ENCODE data around the gene SPTBN4. TPM values are rescaled to one million over a fixed set of nuclear protein-coding genes. Genes with fewer than 3 reads are reported as not detected.

Gene SPTBN4
- total RNA-seq, 1 experiment from 2014 or later: 0.48 TPM

DNA sequence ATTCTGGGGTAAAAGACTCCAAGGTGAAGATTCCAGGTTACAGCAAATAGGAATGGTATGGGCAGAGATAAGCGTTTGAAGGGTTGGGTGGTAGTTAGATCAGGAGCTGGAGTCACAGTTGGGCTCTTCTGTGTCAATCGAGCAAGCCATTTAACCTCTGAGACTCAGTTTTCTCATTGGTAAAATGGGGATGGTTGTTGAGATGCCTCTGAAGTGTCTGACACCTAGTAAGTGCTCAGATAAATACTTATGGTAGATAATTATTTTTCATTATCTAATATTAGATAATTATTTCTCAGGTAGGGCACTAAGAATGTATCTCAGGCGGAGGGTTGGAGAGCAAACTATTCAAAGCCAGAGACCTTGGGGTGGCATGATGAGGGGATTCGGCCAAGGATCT, 142.2 kb downstream of the SPTBN4 start:
- no TSS peak for BruUV-seq (replicated peaks)
- Histone ChIP-seq H3K36me3 (ENCODE audit: low read depth) (no peaks in the 10 kb centered on the region), H3F3A (ENCODE audit: insufficient read depth, low read depth) (peaks cover 17% of the 10 kb centered on the region; the same call in 1 of the 2 replicates), H3K4me2 (peak overlapping the region; percentile 87), H3K9me2 (ENCODE audit: insufficient read depth) (no peaks in the 10 kb centered on the region), H3K4me3 (peak overlapping the region; percentile 63; the same call in 1 of the 2 replicates), H2AFZ (peak overlapping the region; percentile 73; the same call in 1 of the 2 replicates), H3K27ac (no peak overlapping the region), H3K27me3 (ENCODE audit: insufficient read depth, low read depth) (no peaks in the 10 kb centered on the region), H3K9me3 (ENCODE audit: insufficient read depth, low read depth) (no peaks in the 10 kb centered on the region), H3K79me2 (ENCODE audit: low read depth) (no peaks in the 10 kb centered on the region), H3K4me1 (replicated peaks; ENCODE audit: insufficient read depth) (peaks cover 24% of the 10 kb centered on the region), H4K20me1 (ENCODE audit: insufficient read depth) (no peaks in the 10 kb centered on the region)
- POLR2A ChIA-PET (ENCODE audit: unreplicated experiment): no interaction called here
- intact Hi-C loops (cut with micrococcal nuclease; ENCODE audit: unreplicated experiment): loop anchor here (5.0 kb wide), 1 partner anchor 182 kb away; the partner anchor contains the start of gene SERTAD1
- DNase-seq: no peak
- TF ChIP-seq, protein P1, sequence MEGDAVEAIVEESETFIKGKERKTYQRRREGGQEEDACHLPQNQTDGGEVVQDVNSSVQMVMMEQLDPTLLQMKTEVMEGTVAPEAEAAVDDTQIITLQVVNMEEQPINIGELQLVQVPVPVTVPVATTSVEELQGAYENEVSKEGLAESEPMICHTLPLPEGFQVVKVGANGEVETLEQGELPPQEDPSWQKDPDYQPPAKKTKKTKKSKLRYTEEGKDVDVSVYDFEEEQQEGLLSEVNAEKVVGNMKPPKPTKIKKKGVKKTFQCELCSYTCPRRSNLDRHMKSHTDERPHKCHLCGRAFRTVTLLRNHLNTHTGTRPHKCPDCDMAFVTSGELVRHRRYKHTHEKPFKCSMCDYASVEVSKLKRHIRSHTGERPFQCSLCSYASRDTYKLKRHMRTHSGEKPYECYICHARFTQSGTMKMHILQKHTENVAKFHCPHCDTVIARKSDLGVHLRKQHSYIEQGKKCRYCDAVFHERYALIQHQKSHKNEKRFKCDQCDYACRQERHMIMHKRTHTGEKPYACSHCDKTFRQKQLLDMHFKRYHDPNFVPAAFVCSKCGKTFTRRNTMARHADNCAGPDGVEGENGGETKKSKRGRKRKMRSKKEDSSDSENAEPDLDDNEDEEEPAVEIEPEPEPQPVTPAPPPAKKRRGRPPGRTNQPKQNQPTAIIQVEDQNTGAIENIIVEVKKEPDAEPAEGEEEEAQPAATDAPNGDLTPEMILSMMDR (conservative IDR thresholded peaks at IDR 0.05): no peak
- TF ChIP-seq EZH2 (IDR thresholded peaks at IDR 0.05; ENCODE audit: low read depth): no peak
- CTCF ChIA-PET: interaction anchor here (0.5 to 0.7 kb wide), 2 partner anchors 74 to 534 kb away, joined by 3 to 6 read pairs; no protein-coding TSS in a partner anchor

DNA sequence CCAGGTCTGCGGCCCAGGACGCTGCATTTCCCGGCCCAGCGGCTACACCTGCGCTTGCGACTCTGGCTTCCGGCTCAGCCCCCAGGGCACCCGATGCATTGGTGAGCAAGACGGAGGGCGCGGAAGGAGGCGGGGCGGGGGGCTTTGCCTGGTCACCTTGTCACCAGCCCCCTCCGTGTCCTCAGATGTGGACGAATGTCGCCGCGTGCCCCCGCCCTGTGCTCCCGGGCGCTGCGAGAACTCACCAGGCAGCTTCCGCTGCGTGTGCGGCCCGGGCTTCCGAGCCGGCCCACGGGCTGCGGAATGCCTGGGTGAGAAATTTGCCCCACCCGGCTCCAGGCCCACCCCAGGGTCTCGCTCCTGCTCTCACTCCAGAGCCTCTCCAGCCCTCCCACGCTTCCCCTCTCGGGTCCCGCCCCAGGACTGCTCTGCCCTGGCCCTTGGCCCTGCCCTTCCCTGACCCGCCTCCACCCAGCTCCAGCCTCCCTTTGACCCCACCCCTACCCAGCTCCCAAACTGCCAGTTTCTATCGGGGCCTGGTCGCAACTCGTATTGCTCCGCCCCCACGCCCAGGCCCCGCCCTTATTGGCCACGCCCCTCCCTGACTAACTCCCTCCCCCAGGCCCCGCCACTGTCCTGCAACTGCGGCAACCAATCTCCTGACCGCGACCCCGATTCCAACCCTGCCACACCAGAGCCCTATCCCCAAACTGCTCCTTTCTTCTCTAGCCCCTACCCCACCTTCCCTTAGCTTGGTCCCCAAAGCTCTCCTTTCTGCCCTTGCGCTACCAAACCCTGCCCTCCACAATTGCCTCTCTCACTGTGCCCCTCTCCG, 143.0 kb downstream of the SPTBN4 start:
- Histone ChIP-seq H3K4me2 (peak overlapping the region; percentile 87), H3K4me1 (replicated peaks; ENCODE audit: insufficient read depth) (peaks cover 18% of the 10 kb centered on the region), H3F3A (ENCODE audit: insufficient read depth, low read depth) (peaks cover 18% of the 10 kb centered on the region; the same call in 1 of the 2 replicates), H2AFZ (peak overlapping the region; percentile 73), H3K36me3 (ENCODE audit: low read depth) (no peaks in the 10 kb centered on the region), H3K79me2 (ENCODE audit: low read depth) (no peaks in the 10 kb centered on the region), H3K9me3 (ENCODE audit: insufficient read depth, low read depth) (no peaks in the 10 kb centered on the region), H3K27ac (no peak overlapping the region), H3K9me2 (ENCODE audit: insufficient read depth) (no peaks in the 10 kb centered on the region), H3K27me3 (ENCODE audit: insufficient read depth, low read depth) (no peaks in the 10 kb centered on the region), H3K4me3 (peak overlapping the region; percentile 63), H4K20me1 (ENCODE audit: insufficient read depth) (no peaks in the 10 kb centered on the region)
- TSS peak; percentile 45 for BruUV-seq (replicated peaks)
- intact Hi-C loops (cut with micrococcal nuclease; ENCODE audit: unreplicated experiment): loop anchor here (5.0 kb wide), 2 partner anchors 108 to 182 kb away; partner anchors contain the start of genes COQ8B, ITPKC and SERTAD1
- CTCF ChIA-PET: interaction anchor here (0.5 to 0.6 kb wide), 4 partner anchors 147 to 533 kb away, joined by 3 to 8 read pairs (median 3); no protein-coding TSS in a partner anchor
- peak; percentile 77 to 95 for DNase-seq
- TF ChIP-seq, protein P1 (conservative IDR thresholded peaks at IDR 0.05): no peak
- no peak for TF ChIP-seq EZH2 (IDR thresholded peaks at IDR 0.05; ENCODE audit: low read depth)
- POLR2A ChIA-PET (ENCODE audit: unreplicated experiment): interaction anchor here (0.5 to 1.0 kb wide), 9 partner anchors 36 to 1181 kb away, joined by 3 to 16 read pairs (median 4); no protein-coding TSS in a partner anchor

DNA sequence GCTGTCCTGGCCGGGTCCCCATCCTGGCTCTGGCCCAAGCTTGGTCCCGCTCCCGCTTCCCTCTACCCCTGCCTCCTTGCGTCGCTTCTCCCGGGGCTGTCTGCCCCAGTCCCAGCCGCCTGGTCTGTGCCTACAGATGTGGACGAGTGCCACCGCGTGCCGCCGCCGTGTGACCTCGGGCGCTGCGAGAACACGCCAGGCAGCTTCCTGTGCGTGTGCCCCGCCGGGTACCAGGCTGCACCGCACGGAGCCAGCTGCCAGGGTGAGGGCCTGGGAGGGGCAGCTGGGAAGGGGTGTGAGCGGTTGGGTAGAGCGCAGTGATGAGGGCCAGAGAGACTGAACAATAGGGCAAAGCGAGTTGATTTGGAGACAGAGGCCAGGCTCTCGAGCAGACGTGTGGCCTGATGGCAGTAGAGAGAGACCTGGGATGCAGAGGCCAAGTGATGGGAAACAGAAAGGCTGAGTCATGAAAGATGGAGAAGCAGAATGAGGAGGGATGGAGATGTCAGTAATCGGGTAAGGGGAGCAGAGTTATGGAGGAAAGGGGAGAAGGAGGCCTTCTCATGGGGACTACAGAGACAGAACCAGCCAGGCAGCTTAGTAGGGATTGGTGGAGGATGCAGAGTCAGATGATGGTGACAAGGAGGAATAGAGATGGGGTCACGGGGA, 143.7 kb downstream of the SPTBN4 start:
- Histone ChIP-seq H3K9me3 (ENCODE audit: insufficient read depth, low read depth) (no peaks in the 10 kb centered on the region), H3K4me2 (peak overlapping the region; percentile 87), H3K4me3 (peak overlapping the region; percentile 63; the same call in 1 of the 2 replicates), H3K4me1 (replicated peaks; ENCODE audit: insufficient read depth) (peaks cover 22% of the 10 kb centered on the region), H3K36me3 (ENCODE audit: low read depth) (no peaks in the 10 kb centered on the region), H4K20me1 (ENCODE audit: insufficient read depth) (no peaks in the 10 kb centered on the region), H2AFZ (no peak overlapping the region), H3K79me2 (ENCODE audit: low read depth) (no peaks in the 10 kb centered on the region), H3K9me2 (ENCODE audit: insufficient read depth) (no peaks in the 10 kb centered on the region), H3K27ac (no peak overlapping the region), H3F3A (ENCODE audit: insufficient read depth, low read depth) (peaks cover 20% of the 10 kb centered on the region; the same call in 1 of the 2 replicates), H3K27me3 (ENCODE audit: insufficient read depth, low read depth) (no peaks in the 10 kb centered on the region)
- BruUV-seq (replicated peaks): no TSS peak
- no peak for DNase-seq
- POLR2A ChIA-PET (ENCODE audit: unreplicated experiment): interaction anchor here (0.5 to 1.0 kb wide), 6 partner anchors 36 to 1182 kb away, joined by 3 to 10 read pairs (median 4); no protein-coding TSS in a partner anchor
- CTCF ChIA-PET: no interaction called here
- intact Hi-C loops (cut with micrococcal nuclease; ENCODE audit: unreplicated experiment): loop anchor here (5.0 kb wide), 1 partner anchor 107 kb away; the partner anchor contains the start of genes COQ8B and ITPKC
- TF ChIP-seq EZH2 (IDR thresholded peaks at IDR 0.05; ENCODE audit: low read depth): no peak
- TF ChIP-seq, protein P1 (conservative IDR thresholded peaks at IDR 0.05): no peak

Data from PC-9 (cell line).